SIG-M5 (cell line): ENCODE data around the gene CEMIP.

ENCODE experiments used
- DNase-seq: peaks from one replicate; lab custom pipeline; 2025; lab: John Stamatoyannopoulos, UW

Gene CEMIP

DNA sequence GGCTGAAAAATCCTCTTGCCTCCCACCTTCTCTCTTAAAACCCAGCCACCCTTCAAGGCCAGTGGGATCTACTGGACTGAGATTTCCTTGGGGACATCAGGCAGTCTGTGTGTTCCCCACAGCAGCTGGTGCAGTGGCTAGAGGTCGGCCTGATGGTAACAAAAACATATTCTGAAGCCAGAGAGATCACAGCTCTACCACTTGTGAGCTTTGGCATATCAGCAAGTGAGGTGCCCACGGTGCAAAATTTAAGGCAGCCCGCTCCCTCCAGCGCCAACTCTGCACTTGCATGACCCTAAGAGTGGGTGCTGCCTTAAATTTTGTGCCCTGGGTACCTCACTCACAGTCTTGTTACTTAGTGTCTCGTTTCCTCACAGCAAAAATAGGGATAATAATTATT, 113.2 kb downstream of the CEMIP start:
- no peak for DNase-seq

DNA sequence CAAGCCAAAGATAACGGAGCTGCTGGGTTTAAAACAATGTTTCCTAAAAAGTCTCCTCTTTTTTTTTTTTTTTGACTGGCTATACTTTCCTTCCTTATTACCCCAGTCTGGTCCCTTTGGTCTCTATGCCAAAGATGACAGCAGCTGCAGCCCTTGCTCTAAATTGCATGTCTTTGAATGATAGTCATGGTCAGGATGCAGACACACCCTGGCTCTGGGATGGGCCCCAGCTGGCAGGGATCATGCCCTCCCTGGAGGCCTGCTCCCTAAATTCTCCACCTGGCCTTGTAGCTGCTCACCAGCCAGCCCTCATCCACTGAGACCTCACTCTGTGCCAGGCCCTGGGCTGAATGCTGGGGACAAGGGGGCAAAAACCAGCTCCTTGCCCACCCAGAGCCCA, 114.6 kb downstream of the CEMIP start:
- no peak for DNase-seq

DNA sequence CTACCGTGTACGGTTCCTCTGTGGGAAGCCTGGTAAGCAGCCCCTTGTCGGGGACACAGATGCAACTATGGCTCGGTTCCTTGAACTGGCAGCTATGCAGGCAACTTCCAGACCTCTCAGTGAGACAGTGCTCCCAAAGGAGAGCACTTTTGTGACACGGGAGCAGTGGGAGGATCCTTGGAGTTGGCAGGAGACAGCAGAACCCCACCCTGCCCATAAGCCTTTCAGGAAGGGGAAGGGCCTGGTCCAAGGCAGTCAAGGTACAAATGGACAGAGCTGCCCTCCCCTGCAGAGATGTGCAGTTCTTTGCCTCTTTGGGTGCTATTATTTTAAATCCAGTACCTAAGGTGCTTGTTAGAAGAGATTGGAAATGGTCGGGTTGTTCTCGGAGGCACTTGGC, 115.9 kb downstream of the CEMIP start:
- no peak for DNase-seq

DNA sequence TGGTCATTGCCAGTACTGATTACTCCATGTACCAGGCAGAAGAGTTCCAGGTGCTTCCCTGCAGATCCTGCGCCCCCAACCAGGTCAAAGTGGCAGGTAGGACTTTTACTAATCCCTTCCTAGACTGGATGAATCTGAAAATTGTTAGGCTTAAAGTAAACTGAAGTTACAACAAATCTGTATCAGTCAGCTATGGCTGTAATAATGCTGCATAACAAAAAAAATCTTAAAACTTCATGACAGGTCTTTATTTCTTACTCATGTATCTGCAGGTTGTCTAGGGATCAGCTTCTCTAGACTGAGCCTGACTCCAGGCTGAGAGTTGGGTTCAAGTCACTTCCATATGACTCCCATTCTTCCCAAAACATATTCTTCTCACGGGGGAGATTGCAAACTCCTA, 116.8 kb downstream of the CEMIP start:
- no peak for DNase-seq

DNA sequence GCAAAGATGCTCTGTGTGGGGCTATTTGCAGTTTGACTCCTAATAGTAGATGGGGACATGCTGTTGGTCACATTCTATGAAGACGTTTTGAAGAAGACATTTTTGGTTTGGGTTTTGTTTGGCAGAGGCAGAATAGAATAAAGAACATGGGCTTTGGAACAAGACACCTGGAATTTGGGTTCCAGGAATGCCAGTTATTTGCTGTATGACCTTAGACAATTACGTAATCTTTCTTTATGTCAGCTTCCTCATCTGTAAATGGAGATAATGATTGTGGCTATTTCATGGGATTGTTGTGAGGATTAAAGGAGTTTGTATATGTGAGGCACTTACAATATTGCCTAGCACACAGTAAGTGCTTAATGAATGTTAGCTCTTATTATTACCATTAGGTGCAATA, 118.9 kb downstream of the CEMIP start:
- no peak for DNase-seq

DNA sequence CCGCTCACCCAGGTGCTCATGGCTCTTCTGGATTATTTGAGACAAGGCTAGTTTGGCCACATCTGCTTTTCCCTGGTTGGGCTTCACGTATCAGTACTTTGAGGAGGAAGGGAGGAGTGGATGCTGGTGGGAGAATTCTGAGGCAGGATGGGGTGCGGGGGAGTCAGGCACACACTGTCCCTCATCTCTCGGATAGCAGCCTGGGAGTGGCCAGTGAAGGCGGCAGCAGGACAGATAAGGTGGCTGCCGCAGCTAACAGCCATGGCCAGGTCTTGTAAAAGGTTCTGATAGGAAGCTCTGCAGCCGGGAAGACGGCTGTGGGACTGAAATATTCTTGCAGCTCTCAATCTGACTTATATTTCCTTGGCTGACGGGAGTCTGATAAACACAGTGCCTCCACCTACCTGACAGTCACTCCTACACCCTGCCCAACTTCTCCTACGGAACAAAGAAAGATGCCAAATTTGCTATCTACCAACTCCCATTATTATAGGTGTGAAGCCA, 123.2 kb downstream of the CEMIP start:
- DNase-seq, result no peak

DNA sequence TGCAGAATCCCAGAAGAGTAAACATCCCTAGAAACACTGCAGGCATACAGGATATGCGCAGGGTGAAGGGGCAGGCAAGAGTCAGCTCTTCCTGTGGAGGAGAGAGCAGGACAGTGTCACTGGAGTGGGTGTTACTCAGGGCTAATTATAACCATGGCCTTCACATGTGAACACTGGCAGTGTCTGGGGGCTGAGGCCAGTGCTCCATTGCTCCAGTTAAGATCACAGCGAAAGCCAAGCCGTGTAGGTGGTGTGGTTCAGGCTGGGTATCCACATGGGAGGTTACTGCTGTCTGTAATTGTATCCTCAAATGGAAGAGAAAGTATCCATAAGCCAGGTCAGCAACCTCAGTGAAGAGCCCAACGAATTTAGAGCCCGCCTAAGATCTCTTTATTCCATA, 125.8 kb downstream of the CEMIP start:
- DNase-seq, result no peak

DNA sequence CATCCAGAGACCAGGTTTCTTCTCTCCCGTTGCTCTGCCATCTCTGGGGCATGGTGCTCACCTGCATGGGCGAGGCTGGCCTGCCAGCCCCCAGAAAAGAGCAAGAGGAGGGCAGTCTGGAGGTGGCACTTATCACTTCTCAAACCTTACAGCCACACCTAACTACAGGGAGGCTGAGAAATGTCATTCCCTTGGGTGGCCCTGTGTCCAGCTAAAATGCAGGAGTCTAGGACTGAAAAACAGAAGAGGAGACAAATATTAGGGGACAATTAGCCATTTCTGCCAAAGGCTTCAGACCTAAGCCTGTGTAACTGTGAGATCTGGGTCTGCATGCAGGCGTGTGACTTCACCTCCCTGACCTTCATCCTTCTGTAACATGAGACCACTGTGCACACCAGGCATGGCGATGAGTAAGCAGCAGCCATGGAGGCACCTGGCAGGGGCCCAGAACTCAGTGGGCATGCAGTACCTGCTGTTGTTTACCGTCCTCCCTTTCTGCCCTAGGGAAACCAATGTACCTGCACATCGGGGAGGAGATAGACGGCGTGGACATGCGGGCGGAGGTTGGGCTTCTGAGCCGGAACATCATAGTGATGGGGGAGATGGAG, 127.1 kb downstream of the CEMIP start:
- no peak for DNase-seq

DNA sequence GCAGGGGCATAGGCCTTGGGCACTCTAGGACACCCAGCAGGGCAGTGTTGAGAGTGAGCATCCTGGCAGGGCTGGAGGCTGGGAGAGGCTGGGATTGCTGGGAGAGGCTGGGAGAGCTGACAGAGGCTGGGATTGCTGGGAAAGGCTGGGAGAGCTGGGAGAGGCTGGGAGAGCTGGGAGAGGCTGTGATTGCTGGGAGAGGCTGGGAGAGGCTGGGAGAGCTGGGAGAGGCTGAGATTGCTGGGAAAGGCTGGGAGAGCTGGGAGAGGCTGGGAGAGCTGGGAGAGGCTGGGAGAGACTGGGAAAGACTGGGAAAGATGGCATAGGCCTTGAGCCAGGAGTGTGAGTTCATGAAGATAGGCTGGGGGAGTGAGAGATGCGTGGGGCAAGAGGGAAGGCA, 132.7 kb downstream of the CEMIP start:
- no peak for DNase-seq

DNA sequence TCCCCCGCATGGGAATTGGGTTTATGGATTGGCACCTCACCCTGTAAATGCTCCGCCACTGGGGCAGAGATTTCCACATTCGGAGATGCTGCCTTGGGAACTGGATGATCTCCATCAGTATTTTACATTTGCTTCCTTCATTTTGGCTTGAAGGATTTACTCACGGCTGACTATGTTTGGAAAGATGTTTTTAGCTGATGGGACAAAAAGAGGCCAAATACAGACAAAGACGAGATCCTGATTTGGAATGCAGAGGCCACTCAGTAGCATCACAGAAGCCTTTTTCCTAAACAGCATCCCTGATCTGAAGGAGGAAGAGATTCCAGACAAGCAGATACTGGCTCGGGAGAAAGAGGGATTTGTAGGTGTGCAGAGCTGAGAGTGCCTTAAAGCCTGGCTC, 133.5 kb downstream of the CEMIP start:
- no peak for DNase-seq

DNA sequence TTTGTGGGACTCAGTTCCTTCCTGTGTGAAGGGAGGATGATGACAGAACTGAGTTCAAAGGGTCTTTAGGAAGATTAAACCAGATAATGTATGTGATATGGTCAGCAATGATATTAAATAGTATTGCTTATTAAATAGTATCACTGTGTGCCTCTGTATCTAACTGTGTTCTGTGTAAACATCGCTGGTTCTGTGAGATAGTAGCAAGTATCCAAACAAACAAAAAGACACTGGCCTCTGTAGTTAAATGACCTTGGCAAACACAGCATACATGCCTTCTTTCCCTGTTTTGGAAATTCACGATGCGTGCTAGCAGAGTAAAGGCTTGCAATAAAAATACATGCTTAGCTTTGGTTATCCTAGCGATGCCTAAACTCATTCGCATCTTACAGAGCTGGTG, 134.4 kb downstream of the CEMIP start:
- DNase-seq, result no peak

DNA sequence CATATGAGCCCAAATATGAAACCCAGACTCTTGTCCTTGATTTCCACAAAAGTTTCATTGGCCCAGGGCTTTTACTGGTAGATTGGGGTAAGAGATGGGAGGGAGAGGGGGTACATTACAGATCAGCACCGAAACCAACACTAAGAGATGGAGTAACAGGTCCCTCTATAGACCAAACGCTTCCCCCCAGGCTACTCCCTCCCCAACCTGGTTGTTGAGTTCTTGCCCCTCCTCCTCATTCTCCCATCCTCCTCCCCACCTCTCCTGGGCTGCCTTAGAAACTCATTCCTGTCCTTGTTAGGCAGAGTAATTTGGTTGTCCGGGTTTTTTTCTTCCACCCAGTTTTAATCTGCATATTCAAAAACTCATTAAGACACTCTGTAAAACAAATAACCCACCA, 136.3 kb downstream of the CEMIP start:
- DNase-seq, result no peak

DNA sequence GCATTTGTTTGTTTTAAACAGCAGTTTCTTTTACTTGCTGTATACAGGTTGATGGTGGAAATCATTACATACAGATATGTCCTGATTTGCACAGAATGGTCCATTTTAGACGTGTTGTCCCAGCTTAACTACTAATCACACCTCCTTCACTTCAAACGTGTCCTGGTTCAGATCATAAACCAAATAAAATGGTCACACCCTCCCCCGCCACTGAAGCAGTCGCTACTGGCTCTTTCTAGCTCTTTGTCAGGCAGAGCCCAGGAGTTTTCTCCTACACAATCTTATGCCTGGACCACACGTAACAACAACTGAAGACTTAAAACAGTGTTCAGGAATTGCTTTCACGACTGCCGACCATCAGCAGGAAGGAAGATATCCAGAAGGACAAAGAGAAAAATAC, 136.9 kb downstream of the CEMIP start:
- DNase-seq, result no peak

DNA sequence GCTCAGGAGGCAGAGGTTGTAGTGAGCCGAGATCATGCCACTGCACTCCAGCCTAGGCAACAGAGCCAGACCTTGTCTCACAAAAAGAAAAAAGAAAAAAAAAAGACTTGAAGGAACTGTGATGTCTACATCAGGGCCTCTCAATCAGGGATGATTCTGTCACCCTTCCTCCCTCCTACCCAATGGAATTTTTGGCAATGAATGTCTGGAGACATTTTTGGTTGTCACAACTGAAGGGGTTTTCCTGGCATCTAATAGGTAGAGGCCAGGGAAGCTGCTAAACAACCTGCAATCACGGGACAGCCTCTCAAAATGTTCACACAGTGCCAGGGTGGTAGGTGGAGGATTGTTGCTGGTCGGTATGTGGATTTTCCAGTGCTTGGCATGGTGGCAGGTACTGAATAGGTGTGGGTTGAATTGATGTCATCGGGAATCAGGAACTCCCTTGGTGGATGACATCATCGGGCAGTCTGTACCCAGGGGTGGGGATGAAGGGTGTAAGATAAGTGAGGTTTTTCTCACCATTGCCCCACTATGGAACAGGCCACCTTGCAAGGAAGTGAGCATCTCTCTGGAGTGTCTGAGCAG, 139.1 kb downstream of the CEMIP start:
- DNase-seq, result no peak

DNA sequence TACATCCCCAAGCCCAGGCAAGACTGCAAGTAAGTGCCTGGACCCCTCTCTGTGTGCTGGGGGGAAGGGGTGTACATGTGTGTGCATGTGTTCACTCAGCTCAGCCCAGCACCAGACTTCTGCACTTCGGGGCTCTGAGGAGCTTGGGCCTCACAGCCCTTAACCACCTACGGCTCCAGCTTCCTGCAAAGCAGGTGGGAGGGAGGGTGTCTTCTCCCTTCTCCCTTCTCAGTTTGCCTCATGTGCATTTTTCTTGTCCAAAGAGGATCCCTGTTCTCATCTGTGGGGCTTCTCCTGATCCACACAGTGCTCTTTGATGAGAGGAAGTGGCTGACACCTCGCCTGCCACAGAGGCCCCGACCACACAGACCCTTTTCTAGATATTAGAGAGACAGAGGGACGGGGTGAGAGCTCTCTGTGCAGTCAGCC, 141.1 kb downstream of the CEMIP start:
- DNase-seq, result no peak

DNA sequence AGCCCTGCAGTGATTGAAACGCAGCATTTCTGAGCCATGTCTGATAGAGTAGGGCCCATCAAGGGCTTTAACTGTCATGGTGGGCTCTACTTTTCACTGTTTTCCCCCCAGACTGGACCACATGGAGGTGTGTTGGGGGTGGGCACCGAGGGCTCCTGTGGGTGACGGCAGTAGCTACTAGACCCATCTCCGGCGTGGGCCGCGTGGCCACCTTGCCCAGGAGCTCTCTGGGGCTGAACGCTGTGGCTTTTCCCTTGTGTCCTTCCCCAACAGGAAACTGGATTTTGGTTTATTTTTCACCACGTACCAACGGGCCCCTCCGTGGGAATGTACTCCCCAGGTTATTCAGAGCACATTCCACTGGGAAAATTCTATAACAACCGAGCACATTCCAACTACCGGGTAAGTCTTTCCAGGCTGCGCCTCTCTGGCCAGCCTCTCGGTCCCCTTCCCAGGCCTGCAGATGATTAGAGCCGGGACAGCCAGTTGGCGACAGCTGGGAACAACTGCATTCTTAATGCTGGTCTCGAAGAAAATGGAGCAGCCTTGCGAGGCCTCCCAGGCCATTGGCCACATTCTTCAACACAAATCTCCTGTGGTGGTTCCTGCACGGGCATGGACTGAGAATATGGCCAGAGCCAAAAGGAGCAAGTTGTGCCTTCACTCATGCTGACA, 142.7 kb downstream of the CEMIP start:
- DNase-seq, result no peak

DNA sequence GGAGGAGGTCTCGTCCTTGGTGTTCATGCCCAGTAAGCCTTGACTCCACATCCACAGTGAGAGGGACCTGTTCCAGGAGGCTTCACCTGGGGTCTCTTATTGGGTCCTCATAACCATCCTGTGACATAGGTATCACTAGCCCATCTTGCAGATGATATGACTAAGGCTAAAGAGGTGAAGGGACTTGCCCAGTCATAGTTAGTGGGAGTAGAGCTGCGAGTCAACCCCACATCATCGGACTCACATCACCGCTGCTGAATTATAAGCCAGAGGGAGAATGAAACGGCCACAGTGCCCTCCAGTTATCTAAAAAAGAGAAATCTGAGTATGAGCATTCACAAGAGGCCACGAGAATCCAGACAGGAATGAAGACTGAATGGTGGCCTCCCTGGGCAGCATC, 144.5 kb downstream of the CEMIP start:
- DNase-seq, result no peak

DNA sequence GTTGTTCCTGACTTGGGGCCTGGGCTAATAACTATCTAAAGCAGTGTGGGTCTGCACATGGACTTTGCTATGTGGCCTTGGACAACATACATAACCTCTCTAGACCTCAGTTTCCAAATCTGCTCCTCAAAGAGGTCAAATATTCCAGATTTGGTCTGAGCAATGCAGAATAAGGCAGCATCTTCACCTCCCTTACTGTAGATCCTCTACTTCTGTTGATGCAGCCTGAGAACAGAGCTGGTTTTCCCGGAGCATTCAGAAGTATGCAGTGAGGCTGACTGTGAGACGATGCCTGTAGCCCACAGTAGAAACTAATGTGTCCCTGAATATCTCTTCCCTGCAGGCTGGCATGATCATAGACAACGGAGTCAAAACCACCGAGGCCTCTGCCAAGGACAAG, 145.1 kb downstream of the CEMIP start:
- DNase-seq, result no peak

DNA sequence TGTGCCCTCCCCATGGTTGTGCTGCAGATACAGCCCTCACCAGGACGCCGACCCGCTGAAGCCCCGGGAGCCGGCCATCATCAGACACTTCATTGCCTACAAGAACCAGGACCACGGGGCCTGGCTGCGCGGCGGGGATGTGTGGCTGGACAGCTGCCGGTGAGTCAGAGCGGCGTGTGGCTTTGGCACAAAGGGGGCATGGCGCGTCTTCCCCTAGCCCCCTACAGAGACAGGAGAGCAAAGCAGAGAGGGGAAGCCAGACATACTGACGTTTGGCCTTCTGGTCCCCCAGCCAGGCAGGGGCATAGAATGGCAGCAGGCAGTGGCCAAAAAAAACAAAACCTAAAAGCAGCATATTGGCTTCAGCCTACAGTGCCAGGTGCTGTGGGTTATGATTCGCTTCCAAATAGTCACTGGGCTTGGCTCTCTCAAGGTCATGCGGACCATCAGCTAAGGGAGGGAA, 146.5 kb downstream of the CEMIP start:
- no peak for DNase-seq

DNA sequence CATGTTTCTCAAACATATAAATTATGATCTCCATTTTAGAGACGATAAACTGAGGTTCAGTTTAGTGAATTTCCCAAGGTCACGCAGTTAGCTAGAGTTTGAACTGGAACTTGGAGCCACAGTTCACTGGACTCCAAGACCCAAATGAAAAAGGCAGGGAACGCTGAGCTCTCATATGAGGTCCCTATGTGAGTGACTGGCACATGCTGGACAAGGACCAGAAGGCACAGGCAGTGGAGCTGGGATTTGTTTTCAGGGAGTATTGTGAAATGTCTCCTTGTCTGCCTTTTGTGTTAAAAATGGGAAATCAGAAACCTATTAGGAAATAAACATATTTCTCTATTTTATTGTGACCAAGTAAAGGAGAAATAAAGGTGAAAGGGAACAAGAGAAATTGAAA, 147.0 kb downstream of the CEMIP start:
- DNase-seq, result no peak

DNA sequence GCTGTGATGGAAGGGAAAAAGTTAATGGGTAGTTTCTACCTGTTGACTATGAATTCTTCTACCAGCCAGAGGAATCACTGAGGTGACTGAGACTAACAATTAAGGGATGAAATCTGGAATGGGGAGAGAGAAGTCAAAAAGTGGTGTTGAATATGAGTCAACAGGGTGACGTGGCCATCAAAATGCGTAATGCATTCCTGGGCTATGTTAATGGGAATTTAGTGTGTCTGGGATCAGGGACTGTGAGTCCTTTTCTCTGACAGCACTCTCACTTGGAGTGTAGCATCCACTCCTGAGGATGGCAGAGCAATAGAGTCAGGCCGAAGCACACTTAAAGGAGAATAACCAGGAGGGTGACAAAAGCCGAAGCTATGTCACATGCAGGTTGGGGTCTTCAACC, 150.1 kb downstream of the CEMIP start:
- no peak for DNase-seq

DNA sequence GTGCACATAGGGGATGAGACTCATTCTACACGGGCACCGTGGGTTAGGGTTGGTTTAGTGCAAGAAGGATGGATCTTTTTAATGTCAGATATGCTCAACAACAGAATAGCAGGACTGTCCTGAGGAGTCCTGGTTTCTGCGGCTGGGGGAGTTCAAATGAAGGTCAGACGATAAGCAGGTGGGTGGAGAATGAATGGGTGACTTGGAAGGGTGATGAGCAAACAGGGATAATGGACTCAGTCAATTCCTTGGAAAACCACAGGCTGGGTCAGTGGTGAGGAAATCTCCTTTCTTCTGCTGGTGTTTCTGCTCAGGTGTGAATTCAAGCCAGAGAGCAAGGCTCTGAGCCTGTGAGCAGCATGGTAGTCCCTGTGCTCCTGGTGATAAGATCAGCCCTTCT, 150.5 kb downstream of the CEMIP start:
- DNase-seq, result no peak

DNA sequence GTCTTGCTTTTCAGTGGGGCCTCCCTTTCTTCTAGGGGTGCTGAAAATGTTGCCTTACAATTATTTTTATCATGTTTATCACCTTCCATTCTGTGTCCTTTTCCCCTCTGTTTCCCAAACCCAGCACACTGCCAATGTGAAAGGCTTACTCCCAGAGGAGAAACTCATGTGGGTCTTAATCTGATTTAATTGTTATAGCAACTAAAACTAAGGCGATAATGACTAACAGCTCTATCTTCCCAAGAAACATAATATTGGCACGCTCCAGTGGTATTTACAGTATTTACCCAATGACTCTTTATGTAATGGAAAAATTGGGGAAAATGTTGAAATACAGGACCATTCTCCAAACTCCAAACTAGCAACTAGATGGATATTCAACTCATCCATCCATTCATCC, 152.0 kb downstream of the CEMIP start:
- DNase-seq, result no peak
